HepG2 (cell line): ENCODE measurements around the gene SH3PXD2A. TPM values are rescaled to one million over a fixed set of nuclear protein-coding genes. Genes with fewer than 3 reads are reported as not detected.

ENCODE experiments used
- ATAC-seq: fragments of 200-7000 bp; cut with Tn5 transposase; 3 replicates; pipeline ENCODE4 v1.9.1; 2020; ENCODE audit warnings: mild to moderate bottlenecking, moderate library complexity
- BruUV-seq: library from RNA; stranded (reverse); fragments of 400-500 nt; replicated peaks from 2 replicates; lab custom pipeline; 2021; lab: Mats Ljungman, UMichigan
- CTCF ChIA-PET: fragments of 300-600 bp; formaldehyde crosslinking; extraction: SDS; loops from one replicate; lab custom pipeline; 2021; ENCODE audit warnings: low total read pairs, inconsistent platforms, low intra/inter-chr PET ratio; lab: Yijun Ruan, JAX
- POLR2A ChIA-PET: fragments of 350-600 bp; sonication (Branson Sonifier 250); formaldehyde crosslinking; loops from one replicate; lab custom pipeline; 2020; ENCODE audit warnings: antibody characterized with exemption, inconsistent platforms; lab: Yijun Ruan, JAX
- DNase-seq: peaks from one replicate; pipeline ENCODE4 v3.0.0-alpha.2; 2015; ENCODE audit warnings: low spot score
- FAIRE-seq: peaks from 3 replicates; lab custom pipeline; 2011; peaks lifted over from hg19 to GRCh38; lab: Jason Lieb, UNC
- H2AFZ ChIP-seq: one replicate; pipeline ENCODE4 v1.6.1; 2011; ENCODE audit warnings: low read length, inconsistent platforms
- H3K27ac ChIP-seq: fragments of 300-600 bp; 3 replicates; pipeline ENCODE4 v1.8.0; 2011; ENCODE audit warnings: mixed run types, mild to moderate bottlenecking, mixed read lengths, low read length, inconsistent platforms; ENCODE audit not compliant: insufficient read depth; ENCODE audit errors: extremely low read length
- H3K27me3 ChIP-seq, 2 experiments: fragments of 200-600 bp in 1 of 2; 2 replicates in 1 of 2; 3 replicates in 1 of 2; pipeline versions ENCODE4 v1.6.0 to v1.8.0; 2011; ENCODE audit warnings: low read length in 2 of 2, mild to moderate bottlenecking in 2 of 2, moderate library complexity in 2 of 2, inconsistent platforms in 1 of 2; ENCODE audit not compliant: insufficient read depth in 2 of 2, control insufficient read depth in 1 of 2
- H3K36me3 ChIP-seq, 2 experiments: fragments of 200-600 bp in 1 of 2; replicated peaks in 1 of 2; 2 replicates in 1 of 2; 3 replicates in 1 of 2; pipeline versions ENCODE4 v1.5.1 to v1.8.0; 2011; ENCODE audit warnings: low read length in 2 of 2, inconsistent platforms in 1 of 2; ENCODE audit not compliant: insufficient read depth in 2 of 2, control insufficient read depth in 1 of 2
- H3K4me1 ChIP-seq: 2 replicates; pipeline ENCODE4 v1.5.1; 2012; ENCODE audit warnings: low read length, inconsistent platforms; ENCODE audit not compliant: insufficient read depth
- H3K4me2 ChIP-seq: 2 replicates; pipeline ENCODE4 v1.6.0; 2011; ENCODE audit warnings: low read depth, low read length, inconsistent platforms
- H3K4me3 ChIP-seq, 3 experiments: fragments of 200-600 bp in 1 of 3; sonication (generic), shearing (Covaris generic) in 1 of 3; replicated peaks in 1 of 3; 2 replicates each; pipeline ENCODE4 v1.5.1; 2011 to 2016; ENCODE audit warnings: low read length in 3 of 3, inconsistent platforms in 2 of 3, low read depth in 2 of 3, mild to moderate bottlenecking in 2 of 3, control low read depth in 1 of 3, mixed read lengths in 1 of 3; ENCODE audit not compliant: insufficient read depth in 1 of 3
- H3K79me2 ChIP-seq: one replicate; pipeline ENCODE4 v1.6.1; 2011; ENCODE audit warnings: low read length, inconsistent platforms; ENCODE audit not compliant: insufficient read depth
- H3K9ac ChIP-seq: 2 replicates; pipeline ENCODE4 v1.6.0; 2011; ENCODE audit warnings: mild to moderate bottlenecking, low read depth, low read length, inconsistent platforms; ENCODE audit not compliant: insufficient read depth
- H3K9me3 ChIP-seq: 2 replicates; pipeline ENCODE4 v1.5.1; 2012; ENCODE audit warnings: mild to moderate bottlenecking, low read length
- H4K20me1 ChIP-seq: 2 replicates; pipeline ENCODE4 v1.6.0; 2011; ENCODE audit warnings: inconsistent platforms, mild to moderate bottlenecking, low read length, moderate library complexity; ENCODE audit not compliant: insufficient read depth
- GLI4 ChIP-seq: sonication (generic); formaldehyde crosslinking; IDR thresholded peaks from 2 replicates; pipeline ENCODE4 v1.5.1; 2020; ENCODE audit warnings: missing genetic modification reagents, mild to moderate bottlenecking, moderate library complexity, borderline replicate concordance
- IKZF4 ChIP-seq: sonication (generic); formaldehyde crosslinking; IDR thresholded peaks from 2 replicates; pipeline ENCODE4 v1.5.1; 2020; ENCODE audit warnings: borderline replicate concordance, mild to moderate bottlenecking, low read depth, missing genetic modification reagents; ENCODE audit errors: not compliant biosample characterization
- NR3C1 ChIP-seq: sonication (generic); formaldehyde crosslinking; IDR thresholded peaks from 2 replicates; pipeline ENCODE4 v1.4.0; 2020; ENCODE audit warnings: missing genetic modification reagents
- SNAPC2 ChIP-seq: sonication (generic); formaldehyde crosslinking; IDR thresholded peaks from 2 replicates; pipeline ENCODE4 v1.8.1; 2022; ENCODE audit warnings: mild to moderate bottlenecking, missing genetic modification reagents
- SP4 ChIP-seq: sonication (generic); formaldehyde crosslinking; IDR thresholded peaks from 2 replicates; pipeline ENCODE4 v1.8.1; 2023; ENCODE audit warnings: mild to moderate bottlenecking, missing genetic modification reagents
- TBL1XR1 ChIP-seq: fragments of 150-350 bp; IDR thresholded peaks from 2 replicates; pipeline ENCODE4 v1.6.1; 2014; ENCODE audit warnings: borderline replicate concordance, low read length; ENCODE audit not compliant: partially characterized antibody
- ZNF841 ChIP-seq: sonication (generic); formaldehyde crosslinking; IDR thresholded peaks from 2 replicates; pipeline ENCODE4 v1.8.1; 2023; ENCODE audit warnings: missing genetic modification reagents, borderline replicate concordance
- WGBS: methylation state at CpG from one replicate; pipeline ENCODE4 v1.1.6; 2017; ENCODE audit warnings: low lambda C conversion rate; 5-methylcytosine and 5-hydroxymethylcytosine counted together
- in situ Hi-C: cut with HindIII; loops from 2 replicates; pipeline ENCODE4 v1.10.0; 2017; ENCODE audit warnings: low pct_unique_long_range_greater_than_20kb; ENCODE audit not compliant: extremely low pct_ligation_motif_present
- intact Hi-C: fragments of 100-400 bp; cut with micrococcal nuclease; formaldehyde crosslinking; loops from one replicate; pipeline ENCODE4 v1.10.0; 2022; ENCODE audit not compliant: unreplicated experiment
- polyA plus RNA-seq, 8 experiments: library from polyadenylated mRNA; depleted of rRNA in 3 of 8; stranded (reverse) in 7 of 8; unstranded in 1 of 8; fragments of >200 nt; fragmentation: Illumina TruSeq in 4 of 8; extraction: Trizol in 4 of 8; gene quantifications; 2 replicates each; pipeline versions ENCODE4 v1.2.1 to v1.2.3, GENCODE V29; 2011 to 2016; ENCODE audit warnings: low read depth in 4 of 8, missing spikeins in 1 of 8, mixed read lengths in 1 of 8; ENCODE audit not compliant: insufficient read depth in 1 of 8
- total RNA-seq, 5 experiments: library from RNA; depleted of rRNA; stranded (reverse); fragments of >200 nt; fragmentation: Illumina TruSeq; extraction: Trizol; gene quantifications; 2 replicates each; pipeline ENCODE4 v1.2.3, GENCODE V29; 2016; ENCODE audit warnings: low read depth in 1 of 5
- TF ChIP-seq, protein P1 (sequence below): sonication (generic); formaldehyde crosslinking; IDR thresholded peaks from 2 replicates; pipeline ENCODE4 v1.4.0; 2020; ENCODE audit warnings: mild to moderate bottlenecking, missing genetic modification reagents
- TF ChIP-seq, protein P2 (sequence below): sonication (generic); formaldehyde crosslinking; IDR thresholded peaks from 2 replicates; pipeline ENCODE4 v1.4.0; 2020; ENCODE audit warnings: missing genetic modification reagents
- TF ChIP-seq, protein P3 (sequence below): sonication (generic); formaldehyde crosslinking; IDR thresholded peaks from 2 replicates; pipeline ENCODE4 v1.5.0; 2020; ENCODE audit warnings: missing genetic modification reagents
- TF ChIP-seq, protein P4 (sequence below): conservative IDR thresholded peaks from 2 replicates; pipeline ENCODE4 v1.6.1; 2018; ENCODE audit warnings: missing genetic modification reagents

SH3PXD2A gene
- total and polyA plus RNA-seq, 2 of the 13 experiments (the other 11 are each of a cell fraction or from before 2014, with no cell fraction given), result 11.1 to 11.3 TPM

DNA sequence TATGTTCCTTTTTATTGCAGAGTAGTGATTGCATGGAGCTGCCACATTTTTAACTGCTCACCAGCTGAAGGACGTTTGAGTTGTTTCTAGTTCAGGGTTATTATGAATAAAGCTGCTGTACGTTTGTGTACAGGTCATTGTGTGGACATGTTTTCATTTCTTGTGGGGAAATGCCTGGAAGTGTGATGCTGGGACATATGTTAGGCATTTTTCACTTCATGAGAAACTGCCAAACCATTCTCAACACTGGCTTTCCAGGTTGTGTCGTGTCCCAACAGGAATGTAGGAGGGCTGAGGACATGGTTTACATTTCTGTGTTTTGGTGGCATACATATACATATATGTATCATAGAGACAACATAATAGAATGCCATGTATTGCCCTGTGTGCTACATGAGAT, 288.8 kb downstream of the SH3PXD2A start:
- WGBS, result 3% methylated on average over 3 of the region's 3 CpGs
- ATAC-seq (no peak), FAIRE-seq (no peak), DNase-seq (no peak)
- BruUV-seq, result no TSS peak
- no peak overlapping the region for H3K9ac ChIP-seq
- in situ Hi-C loops (no loop called here), intact Hi-C loops (no loop called here)
- no peak overlapping the region for H3K4me2 ChIP-seq
- no peak overlapping the region for H3K27ac ChIP-seq
- ChIA-PET POLR2A (no interaction called here), CTCF (no interaction called here)
- no peaks in the 10 kb centered on the region for H3K36me3 ChIP-seq
- H3K27me3 ChIP-seq, result peaks cover 8 to 41% of the 10 kb centered on the region in 2 experiments; a peak in 3 of 5 replicates
- H3K4me1 ChIP-seq, result peaks cover 28% of the 10 kb centered on the region
- no peak for TF ChIP-seq GLI4 (CRISPR knock-in tag)
- TF ChIP-seq, protein P1, sequence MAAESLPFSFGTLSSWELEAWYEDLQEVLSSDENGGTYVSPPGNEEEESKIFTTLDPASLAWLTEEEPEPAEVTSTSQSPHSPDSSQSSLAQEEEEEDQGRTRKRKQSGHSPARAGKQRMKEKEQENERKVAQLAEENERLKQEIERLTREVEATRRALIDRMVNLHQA (CRISPR knock-in tag), result no peak
- TF ChIP-seq, protein P2, sequence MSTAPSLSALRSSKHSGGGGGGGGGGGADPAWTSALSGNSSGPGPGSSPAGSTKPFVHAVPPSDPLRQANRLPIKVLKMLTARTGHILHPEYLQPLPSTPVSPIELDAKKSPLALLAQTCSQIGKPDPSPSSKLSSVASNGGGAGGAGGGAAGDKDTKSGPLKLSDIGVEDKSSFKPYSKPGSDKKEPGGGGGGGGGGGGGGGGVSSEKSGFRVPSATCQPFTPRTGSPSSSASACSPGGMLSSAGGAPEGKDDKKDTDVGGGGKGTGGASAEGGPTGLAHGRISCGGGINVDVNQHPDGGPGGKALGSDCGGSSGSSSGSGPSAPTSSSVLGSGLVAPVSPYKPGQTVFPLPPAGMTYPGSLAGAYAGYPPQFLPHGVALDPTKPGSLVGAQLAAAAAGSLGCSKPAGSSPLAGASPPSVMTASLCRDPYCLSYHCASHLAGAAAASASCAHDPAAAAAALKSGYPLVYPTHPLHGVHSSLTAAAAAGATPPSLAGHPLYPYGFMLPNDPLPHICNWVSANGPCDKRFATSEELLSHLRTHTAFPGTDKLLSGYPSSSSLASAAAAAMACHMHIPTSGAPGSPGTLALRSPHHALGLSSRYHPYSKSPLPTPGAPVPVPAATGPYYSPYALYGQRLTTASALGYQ, result no peak
- no peak for TF ChIP-seq ZNF841 (CRISPR knock-in tag)
- TF ChIP-seq, protein P3, sequence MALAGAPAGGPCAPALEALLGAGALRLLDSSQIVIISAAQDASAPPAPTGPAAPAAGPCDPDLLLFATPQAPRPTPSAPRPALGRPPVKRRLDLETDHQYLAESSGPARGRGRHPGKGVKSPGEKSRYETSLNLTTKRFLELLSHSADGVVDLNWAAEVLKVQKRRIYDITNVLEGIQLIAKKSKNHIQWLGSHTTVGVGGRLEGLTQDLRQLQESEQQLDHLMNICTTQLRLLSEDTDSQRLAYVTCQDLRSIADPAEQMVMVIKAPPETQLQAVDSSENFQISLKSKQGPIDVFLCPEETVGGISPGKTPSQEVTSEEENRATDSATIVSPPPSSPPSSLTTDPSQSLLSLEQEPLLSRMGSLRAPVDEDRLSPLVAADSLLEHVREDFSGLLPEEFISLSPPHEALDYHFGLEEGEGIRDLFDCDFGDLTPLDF, result no peak
- no peak for TF ChIP-seq NR3C1
- TF ChIP-seq IKZF4 (CRISPR knock-in tag), result no peak
- TF ChIP-seq, protein P4, sequence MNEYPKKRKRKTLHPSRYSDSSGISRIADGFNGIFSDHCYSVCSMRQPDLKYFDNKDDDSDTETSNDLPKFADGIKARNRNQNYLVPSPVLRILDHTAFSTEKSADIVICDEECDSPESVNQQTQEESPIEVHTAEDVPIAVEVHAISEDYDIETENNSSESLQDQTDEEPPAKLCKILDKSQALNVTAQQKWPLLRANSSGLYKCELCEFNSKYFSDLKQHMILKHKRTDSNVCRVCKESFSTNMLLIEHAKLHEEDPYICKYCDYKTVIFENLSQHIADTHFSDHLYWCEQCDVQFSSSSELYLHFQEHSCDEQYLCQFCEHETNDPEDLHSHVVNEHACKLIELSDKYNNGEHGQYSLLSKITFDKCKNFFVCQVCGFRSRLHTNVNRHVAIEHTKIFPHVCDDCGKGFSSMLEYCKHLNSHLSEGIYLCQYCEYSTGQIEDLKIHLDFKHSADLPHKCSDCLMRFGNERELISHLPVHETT, result no peak
- TF ChIP-seq SNAPC2 (CRISPR knock-in tag), result no peak
- no peak for TF ChIP-seq TBL1XR1
- TF ChIP-seq SP4 (CRISPR knock-in tag), result no peak
- H2AFZ ChIP-seq, result no peak overlapping the region
- H3K79me2 ChIP-seq, result no peaks in the 10 kb centered on the region
- H4K20me1 ChIP-seq, result no peaks in the 10 kb centered on the region
- H3K4me3 ChIP-seq, result no peak overlapping the region
- no peaks in the 10 kb centered on the region for H3K9me3 ChIP-seq
